Measurements from ENCODE around the gene PTK6. TPM values are rescaled to one million over a fixed set of nuclear protein-coding genes. Genes with fewer than 3 reads are reported as not detected.

Gene PTK6
- total RNA-seq, 1 experiment from 2014 or later, result 6.7 TPM

DNA sequence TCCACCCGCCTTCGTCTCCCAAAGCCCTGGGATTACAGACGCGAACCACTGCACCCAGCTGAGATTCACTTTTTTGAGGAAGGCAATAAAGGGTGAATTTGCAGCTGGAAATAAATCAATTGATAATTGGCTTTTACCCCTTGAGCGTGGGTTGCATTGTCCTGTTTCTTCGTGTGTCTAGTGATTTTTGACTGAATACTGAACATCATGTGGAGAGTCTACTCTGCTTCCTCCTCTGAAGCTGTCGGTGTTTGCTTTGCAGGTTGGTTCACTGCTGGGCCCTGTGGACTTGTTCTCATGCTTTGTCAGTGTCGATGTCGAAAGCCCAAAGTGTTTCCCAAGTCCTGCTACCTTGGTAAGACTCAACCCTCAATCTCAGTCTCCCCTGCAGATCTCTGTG, 32.5 kb downstream of the PTK6 start:
- ChIA-PET POLR2A (interaction anchor here (1.3 kb wide), 1 partner anchor 16 kb away, joined by 3 read pairs; the partner anchor contains the start of gene PPDPF), CTCF (interaction anchor here (0.6 kb wide), 1 partner anchor 20 kb away, joined by 3 read pairs; no protein-coding TSS in a partner anchor), RAD21 (ENCODE audit: low non-redundant PET in 1 of 2, low total read pairs in 2 of 2, uncharacterized antibody in 2 of 2, unreplicated experiment in 2 of 2) (no interaction called here)
- Histone ChIP-seq H3K9ac (ENCODE audit: low read length) (no peak overlapping the region), H2AFZ (ENCODE audit: low read depth, low read length, poor library complexity, severe bottlenecking) (no peak overlapping the region), H3K4me1 (ENCODE audit: control insufficient read depth in 1 of 2, insufficient read depth in 2 of 2, low read length in 2 of 2) (peaks cover 9 to 18% of the 10 kb centered on the region in 2 experiments), H3K9me3 (ENCODE audit: control insufficient read depth in 1 of 2, insufficient read depth in 1 of 2, low read depth in 1 of 2, low read length in 2 of 2) (no peaks in the 10 kb centered on the region; a peak in 1 of 4 replicates), H3K27me3 (ENCODE audit: insufficient read depth, low read length) (no peaks in the 10 kb centered on the region), H3K4me3 (replicated peaks in 1 of 2; ENCODE audit: low read depth in 1 of 2, low read length in 2 of 2) (no peak overlapping the region), H3K9me2 (ENCODE audit: insufficient read depth) (no peaks in the 10 kb centered on the region), H3K79me2 (ENCODE audit: insufficient read depth, low read length) (no peaks in the 10 kb centered on the region), H3K27ac (ENCODE audit: low read depth, low read length) (no peak overlapping the region), H3K4me2 (ENCODE audit: low read length) (no peak overlapping the region), H4K20me1 (ENCODE audit: insufficient read depth) (no peaks in the 10 kb centered on the region), H3K36me3 (ENCODE audit: control insufficient read depth in 1 of 2, insufficient read depth in 2 of 2, low read length in 2 of 2) (no peaks in the 10 kb centered on the region)
- no peak for ATAC-seq
- no TSS peak for BruUV-seq (replicated peaks)
- no peak for DNase-seq (ENCODE audit: low read depth, low spot score)
- intact Hi-C loops (cut with micrococcal nuclease), result no loop called here
- TF ChIP-seq SP1 (IDR thresholded peaks at IDR 0.05; ENCODE audit: low read depth) (no peak), JUND (IDR thresholded peaks at IDR 0.05) (no peak), POLR2AphosphoS5 (IDR thresholded peaks at IDR 0.05; ENCODE audit: low read depth, low read length) (no peak), SIN3A (IDR thresholded peaks at IDR 0.05; ENCODE audit: low read depth) (no peak), EGR1 (IDR thresholded peaks at IDR 0.05; ENCODE audit: low read depth) (no peak), POLR2A (IDR thresholded peaks at IDR 0.05; ENCODE audit: borderline replicate concordance, extremely low read depth, insufficient read depth, insufficient read length) (no peak), ZNF274 (IDR thresholded peaks at IDR 0.05; ENCODE audit: low read depth, low read length) (no peak), TCF7L2 (IDR thresholded peaks at IDR 0.05; ENCODE audit: borderline replicate concordance, extremely low read depth, insufficient read depth, insufficient read length) (no peak), ZFX (IDR thresholded peaks at IDR 0.05) (no peak), SRF (IDR thresholded peaks at IDR 0.05; ENCODE audit: low read depth) (no peak), CBX3 (IDR thresholded peaks at IDR 0.05; ENCODE audit: low read depth) (no peak), ELF1 (IDR thresholded peaks at IDR 0.05; ENCODE audit: borderline replicate concordance, low read depth) (no peak), CEBPB (IDR thresholded peaks at IDR 0.05; ENCODE audit: low read depth) (no peak), FOSL1 (IDR thresholded peaks at IDR 0.05; ENCODE audit: low read depth) (no peak), YY1 (IDR thresholded peaks at IDR 0.05; ENCODE audit: extremely low read depth, insufficient replicate concordance, low read depth, low read length) (no peak), EZH2phosphoT487 (IDR thresholded peaks at IDR 0.05; ENCODE audit: borderline replicate concordance) (no peak)
- TF ChIP-seq, protein P1, sequence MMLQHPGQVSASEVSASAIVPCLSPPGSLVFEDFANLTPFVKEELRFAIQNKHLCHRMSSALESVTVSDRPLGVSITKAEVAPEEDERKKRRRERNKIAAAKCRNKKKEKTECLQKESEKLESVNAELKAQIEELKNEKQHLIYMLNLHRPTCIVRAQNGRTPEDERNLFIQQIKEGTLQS (IDR thresholded peaks at IDR 0.05), result no peak
- TF ChIP-seq, protein P2, sequence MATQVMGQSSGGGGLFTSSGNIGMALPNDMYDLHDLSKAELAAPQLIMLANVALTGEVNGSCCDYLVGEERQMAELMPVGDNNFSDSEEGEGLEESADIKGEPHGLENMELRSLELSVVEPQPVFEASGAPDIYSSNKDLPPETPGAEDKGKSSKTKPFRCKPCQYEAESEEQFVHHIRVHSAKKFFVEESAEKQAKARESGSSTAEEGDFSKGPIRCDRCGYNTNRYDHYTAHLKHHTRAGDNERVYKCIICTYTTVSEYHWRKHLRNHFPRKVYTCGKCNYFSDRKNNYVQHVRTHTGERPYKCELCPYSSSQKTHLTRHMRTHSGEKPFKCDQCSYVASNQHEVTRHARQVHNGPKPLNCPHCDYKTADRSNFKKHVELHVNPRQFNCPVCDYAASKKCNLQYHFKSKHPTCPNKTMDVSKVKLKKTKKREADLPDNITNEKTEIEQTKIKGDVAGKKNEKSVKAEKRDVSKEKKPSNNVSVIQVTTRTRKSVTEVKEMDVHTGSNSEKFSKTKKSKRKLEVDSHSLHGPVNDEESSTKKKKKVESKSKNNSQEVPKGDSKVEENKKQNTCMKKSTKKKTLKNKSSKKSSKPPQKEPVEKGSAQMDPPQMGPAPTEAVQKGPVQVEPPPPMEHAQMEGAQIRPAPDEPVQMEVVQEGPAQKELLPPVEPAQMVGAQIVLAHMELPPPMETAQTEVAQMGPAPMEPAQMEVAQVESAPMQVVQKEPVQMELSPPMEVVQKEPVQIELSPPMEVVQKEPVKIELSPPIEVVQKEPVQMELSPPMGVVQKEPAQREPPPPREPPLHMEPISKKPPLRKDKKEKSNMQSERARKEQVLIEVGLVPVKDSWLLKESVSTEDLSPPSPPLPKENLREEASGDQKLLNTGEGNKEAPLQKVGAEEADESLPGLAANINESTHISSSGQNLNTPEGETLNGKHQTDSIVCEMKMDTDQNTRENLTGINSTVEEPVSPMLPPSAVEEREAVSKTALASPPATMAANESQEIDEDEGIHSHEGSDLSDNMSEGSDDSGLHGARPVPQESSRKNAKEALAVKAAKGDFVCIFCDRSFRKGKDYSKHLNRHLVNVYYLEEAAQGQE (IDR thresholded peaks at IDR 0.05; ENCODE audit: low read depth), result no peak
- TF ChIP-seq, protein P3, sequence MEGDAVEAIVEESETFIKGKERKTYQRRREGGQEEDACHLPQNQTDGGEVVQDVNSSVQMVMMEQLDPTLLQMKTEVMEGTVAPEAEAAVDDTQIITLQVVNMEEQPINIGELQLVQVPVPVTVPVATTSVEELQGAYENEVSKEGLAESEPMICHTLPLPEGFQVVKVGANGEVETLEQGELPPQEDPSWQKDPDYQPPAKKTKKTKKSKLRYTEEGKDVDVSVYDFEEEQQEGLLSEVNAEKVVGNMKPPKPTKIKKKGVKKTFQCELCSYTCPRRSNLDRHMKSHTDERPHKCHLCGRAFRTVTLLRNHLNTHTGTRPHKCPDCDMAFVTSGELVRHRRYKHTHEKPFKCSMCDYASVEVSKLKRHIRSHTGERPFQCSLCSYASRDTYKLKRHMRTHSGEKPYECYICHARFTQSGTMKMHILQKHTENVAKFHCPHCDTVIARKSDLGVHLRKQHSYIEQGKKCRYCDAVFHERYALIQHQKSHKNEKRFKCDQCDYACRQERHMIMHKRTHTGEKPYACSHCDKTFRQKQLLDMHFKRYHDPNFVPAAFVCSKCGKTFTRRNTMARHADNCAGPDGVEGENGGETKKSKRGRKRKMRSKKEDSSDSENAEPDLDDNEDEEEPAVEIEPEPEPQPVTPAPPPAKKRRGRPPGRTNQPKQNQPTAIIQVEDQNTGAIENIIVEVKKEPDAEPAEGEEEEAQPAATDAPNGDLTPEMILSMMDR (IDR thresholded peaks at IDR 0.05 in 2 of 3, conservative IDR thresholded peaks at IDR 0.05 in 1 of 3; ENCODE audit: borderline replicate concordance in 1 of 3, insufficient read depth in 1 of 3, low read depth in 2 of 3, low read length in 2 of 3), result no peak
- TF ChIP-seq, protein P4, sequence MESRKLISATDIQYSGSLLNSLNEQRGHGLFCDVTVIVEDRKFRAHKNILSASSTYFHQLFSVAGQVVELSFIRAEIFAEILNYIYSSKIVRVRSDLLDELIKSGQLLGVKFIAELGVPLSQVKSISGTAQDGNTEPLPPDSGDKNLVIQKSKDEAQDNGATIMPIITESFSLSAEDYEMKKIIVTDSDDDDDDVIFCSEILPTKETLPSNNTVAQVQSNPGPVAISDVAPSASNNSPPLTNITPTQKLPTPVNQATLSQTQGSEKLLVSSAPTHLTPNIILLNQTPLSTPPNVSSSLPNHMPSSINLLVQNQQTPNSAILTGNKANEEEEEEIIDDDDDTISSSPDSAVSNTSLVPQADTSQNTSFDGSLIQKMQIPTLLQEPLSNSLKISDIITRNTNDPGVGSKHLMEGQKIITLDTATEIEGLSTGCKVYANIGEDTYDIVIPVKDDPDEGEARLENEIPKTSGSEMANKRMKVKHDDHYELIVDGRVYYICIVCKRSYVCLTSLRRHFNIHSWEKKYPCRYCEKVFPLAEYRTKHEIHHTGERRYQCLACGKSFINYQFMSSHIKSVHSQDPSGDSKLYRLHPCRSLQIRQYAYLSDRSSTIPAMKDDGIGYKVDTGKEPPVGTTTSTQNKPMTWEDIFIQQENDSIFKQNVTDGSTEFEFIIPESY (IDR thresholded peaks at IDR 0.05; ENCODE audit: extremely low read depth, insufficient replicate concordance, low read length), result no peak

All from HCT116 (cell line).